Muscle of leg (tissue), 16 donors: ENCODE results near the gene CTDSPL. TPM values are rescaled to one million over a fixed set of nuclear protein-coding genes. Genes with fewer than 3 reads are reported as not detected.
A peak's percentile ranks its signal among the peaks of the same experiment; 100 is the strongest.
"Not testable (repeated sequence)": the region's sequence is repeated elsewhere in the genome, so short reads cannot be mapped to it uniquely, and the experiment has no call there.

Source experiments
- DNase-seq: peaks from one replicate; pipeline ENCODE4 v3.0.0; 2013
- H3K27ac ChIP-seq: one replicate; pipeline ENCODE4 v1.5.1; 2013; ENCODE audit warnings: mild to moderate bottlenecking, low read length, control low read depth
- H3K27me3 ChIP-seq: one replicate; pipeline ENCODE4 v1.6.1; 2013; ENCODE audit warnings: low read length; ENCODE audit not compliant: control insufficient read depth, insufficient read depth
- H3K36me3 ChIP-seq: one replicate; pipeline ENCODE4 v1.6.1; 2013; ENCODE audit warnings: low read length; ENCODE audit not compliant: control insufficient read depth, insufficient read depth
- H3K4me1 ChIP-seq: one replicate; pipeline ENCODE4 v1.6.1; 2013; ENCODE audit warnings: low read length; ENCODE audit not compliant: control insufficient read depth, insufficient read depth
- H3K4me3 ChIP-seq: one replicate; pipeline ENCODE4 v1.5.1; 2013; ENCODE audit warnings: low read length, control low read depth
- H3K9me3 ChIP-seq: replicated peaks from 2 replicates; pipeline ENCODE4 v1.6.1; 2013; ENCODE audit warnings: low read depth, low read length; ENCODE audit not compliant: control insufficient read depth
- WGBS: methylation state at CpG from one replicate; pipeline ENCODE4 v1.1.5; 2013; ENCODE audit warnings: missing lambda C conversion rate; ENCODE audit not compliant: insufficient coverage; 5-methylcytosine and 5-hydroxymethylcytosine counted together
- long read RNA-seq, 11 donors: transcript quantifications; one replicate each; lab custom pipeline, GENCODE V29; 2026
- polyA plus RNA-seq, 8 donors: library from polyadenylated mRNA; unstranded; fragments of 120-200 nt; gene quantifications; one replicate each; pipeline versions ENCODE4 v1.2.1 to v1.2.3, GENCODE V29; 2013; ENCODE audit warnings: inconsistent platforms in 1 of 8, low replicate concordance in 1 of 8; ENCODE audit not compliant: insufficient read length in 8 of 8, insufficient read depth in 1 of 8
- total RNA-seq: library from RNA; stranded (reverse); fragments of 120-200 nt; gene quantifications from one replicate; pipeline ENCODE4 v1.2.4, GENCODE V29; 2013

The CTDSPL gene, protein sequence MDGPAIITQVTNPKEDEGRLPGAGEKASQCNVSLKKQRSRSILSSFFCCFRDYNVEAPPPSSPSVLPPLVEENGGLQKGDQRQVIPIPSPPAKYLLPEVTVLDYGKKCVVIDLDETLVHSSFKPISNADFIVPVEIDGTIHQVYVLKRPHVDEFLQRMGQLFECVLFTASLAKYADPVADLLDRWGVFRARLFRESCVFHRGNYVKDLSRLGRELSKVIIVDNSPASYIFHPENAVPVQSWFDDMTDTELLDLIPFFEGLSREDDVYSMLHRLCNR
- 30.5 TPM for total RNA-seq
- 10 to 100 TPM; 29.9 to 41.8 (median 38.0) TPM for polyA plus RNA-seq
- long read RNA-seq, donor 1, full-length matches to known transcripts, result 6 of 6 reads
- long read RNA-seq, donor 1, partial matches to known transcripts, result 0 of 6 reads
- long read RNA-seq, donor 1, other reads (novel, unspliced or antisense), result 0 of 6 reads
- long read RNA-seq, donor 2, full-length matches to known transcripts, result 2 of 2 reads
- long read RNA-seq, donor 2, partial matches to known transcripts, result 0 of 2 reads
- long read RNA-seq, donor 2, other reads (novel, unspliced or antisense), result 0 of 2 reads
- long read RNA-seq, donor 3, full-length matches to known transcripts, result 8 of 8 reads
- long read RNA-seq, donor 3, partial matches to known transcripts, result 0 of 8 reads
- long read RNA-seq, donor 3, other reads (novel, unspliced or antisense), result 0 of 8 reads
- long read RNA-seq, donor 4, full-length matches to known transcripts, result 4 of 4 reads
- long read RNA-seq, donor 4, partial matches to known transcripts, result 0 of 4 reads
- long read RNA-seq, donor 4, other reads (novel, unspliced or antisense), result 0 of 4 reads
- long read RNA-seq, donor 5, full-length matches to known transcripts, result 11 of 20 reads
- long read RNA-seq, donor 5, partial matches to known transcripts, result 9 of 20 reads
- long read RNA-seq, donor 5, other reads (novel, unspliced or antisense), result 0 of 20 reads
- long read RNA-seq, donor 6, full-length matches to known transcripts, result 5 of 15 reads
- long read RNA-seq, donor 6, partial matches to known transcripts, result 10 of 15 reads
- long read RNA-seq, donor 6, other reads (novel, unspliced or antisense), result 0 of 15 reads
- long read RNA-seq, donor 7, full-length matches to known transcripts, result 7 of 13 reads
- long read RNA-seq, donor 7, partial matches to known transcripts, result 6 of 13 reads
- long read RNA-seq, donor 7, other reads (novel, unspliced or antisense), result 0 of 13 reads
- long read RNA-seq, donor 8, full-length matches to known transcripts, result 9 of 18 reads
- long read RNA-seq, donor 8, partial matches to known transcripts, result 9 of 18 reads
- long read RNA-seq, donor 8, other reads (novel, unspliced or antisense), result 0 of 18 reads
- long read RNA-seq, donor 9, full-length matches to known transcripts, result 5 of 5 reads
- long read RNA-seq, donor 9, partial matches to known transcripts, result 0 of 5 reads
- long read RNA-seq, donor 9, other reads (novel, unspliced or antisense), result 0 of 5 reads
- long read RNA-seq, donor 10, full-length matches to known transcripts, result 11 of 11 reads
- long read RNA-seq, donor 10, partial matches to known transcripts, result 0 of 11 reads
- long read RNA-seq, donor 10, other reads (novel, unspliced or antisense), result 0 of 11 reads
- long read RNA-seq, donor 11, full-length matches to known transcripts, result 7 of 7 reads
- long read RNA-seq, donor 11, partial matches to known transcripts, result 0 of 7 reads
- long read RNA-seq, donor 11, other reads (novel, unspliced or antisense), result 0 of 7 reads

DNA sequence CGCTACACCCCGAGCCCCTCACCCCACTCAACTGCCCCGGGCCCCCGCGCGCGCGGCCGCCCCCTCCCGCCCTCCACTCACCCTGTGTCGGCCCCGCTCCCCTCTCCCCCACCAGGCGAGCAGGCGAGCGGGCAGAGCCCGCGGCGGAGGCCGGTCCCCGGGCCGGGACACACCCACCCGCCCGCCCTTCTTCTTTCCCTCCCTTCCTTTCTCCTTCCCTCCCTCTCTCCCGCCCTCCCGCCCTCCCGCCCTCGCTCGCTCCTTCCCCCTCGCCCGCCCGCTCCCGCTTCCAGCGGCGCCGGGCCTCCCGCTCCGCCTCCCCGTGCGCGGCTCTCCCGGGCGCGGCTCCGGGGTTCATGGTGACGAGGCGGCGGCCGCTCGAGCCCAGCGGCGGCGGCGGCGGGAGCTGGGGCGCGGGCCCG, at the start of gene CTDSPL:
CTDSPL (plus strand) TSS at position 261 of the 422 bp plus-strand sequence. CDS start 320 bp downstream, outside the sequence.
- Histone ChIP-seq H3K4me3 (peak within 1 kb of the TSS; percentile 81), H3K9me3 (no peaks in the 10 kb centered on the region), H3K27me3 (no peaks in the 10 kb centered on the region), H3K27ac (peak within 1 kb of the TSS; percentile 94), H3K36me3 (peaks cover 3% of the 10 kb centered on the region), H3K4me1 (peaks cover 29% of the 10 kb centered on the region)
- DNase-seq, result peak; percentile 86
- under 1% methylated on average over 23 of the region's 57 CpGs for WGBS

- WGBS, result 63% methylated on average over 2 of the region's 4 CpGs
- Histone ChIP-seq H3K9me3 (no peaks in the 10 kb centered on the region), H3K27ac (no peak overlapping the region), H3K4me3 (no peak overlapping the region), H3K4me1 (peaks cover 28% of the 10 kb centered on the region), H3K36me3 (peaks cover 31% of the 10 kb centered on the region), H3K27me3 (no peaks in the 10 kb centered on the region)
- peak; percentile 78 for DNase-seq
Measured at GRCh38 chr3:37812499-37812896, 49.2 kb upstream of the CTDSPL start.

- no peak for DNase-seq
- Histone ChIP-seq H3K27me3 (no peaks in the 10 kb centered on the region), H3K36me3 (peaks cover 23% of the 10 kb centered on the region), H3K4me1 (peaks cover 23% of the 10 kb centered on the region), H3K4me3 (no peak overlapping the region), H3K27ac (no peak overlapping the region), H3K9me3 (no peaks in the 10 kb centered on the region)
- no CpG with 5 or more reads among the region's 1 CpG for WGBS
Measured at GRCh38 chr3:37813403-37813802, 48.3 kb upstream of the CTDSPL start.

DNA sequence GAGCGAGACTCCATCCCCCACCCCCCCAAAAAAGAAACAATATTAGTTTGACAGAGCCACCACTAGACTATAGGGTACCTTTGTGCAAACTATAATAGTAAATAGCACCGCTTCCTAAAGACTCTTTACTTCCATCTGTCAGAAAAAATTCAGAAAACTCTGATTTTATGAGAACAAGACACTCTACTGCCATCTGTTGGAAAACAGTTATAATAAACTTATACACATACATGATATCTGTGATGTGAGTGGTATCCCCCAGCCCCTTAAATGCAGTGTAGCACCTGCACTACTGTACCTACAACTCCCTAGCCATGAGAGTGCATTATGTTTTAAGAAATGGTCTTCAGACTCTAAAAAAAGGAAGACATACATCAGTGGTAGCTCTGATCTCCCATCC, 47.1 kb upstream of the CTDSPL start:
- H3K9me3 ChIP-seq, result no peaks in the 10 kb centered on the region
- peaks cover 23% of the 10 kb centered on the region for H3K4me1 ChIP-seq
- H3K36me3 ChIP-seq, result peaks cover 26% of the 10 kb centered on the region
- no peak overlapping the region for H3K4me3 ChIP-seq
- H3K27me3 ChIP-seq, result no peaks in the 10 kb centered on the region
- H3K27ac ChIP-seq, result no peak overlapping the region
- DNase-seq, result peak; percentile 22
- WGBS, result no CpG with 5 or more reads among the region's 2 CpGs

DNA sequence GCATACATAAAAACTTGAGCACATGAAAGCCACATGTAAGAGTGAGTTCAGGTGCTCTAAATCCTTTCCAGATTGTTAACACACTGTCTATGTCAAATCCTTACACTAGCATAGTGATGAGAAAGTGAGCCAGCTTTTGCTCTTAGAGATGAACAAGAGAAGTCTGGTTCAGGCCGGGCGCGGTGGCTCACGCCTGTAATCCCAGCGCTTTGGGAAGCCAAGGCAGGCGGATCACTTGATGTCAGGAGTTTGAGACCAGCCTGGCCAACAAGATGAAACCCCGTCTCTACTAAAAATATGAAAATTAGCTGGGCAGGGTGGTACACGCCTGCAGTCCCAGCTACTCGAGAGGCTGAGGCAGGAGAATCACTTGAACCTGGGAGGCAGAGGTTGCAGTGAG, 46.5 kb upstream of the CTDSPL start:
- H3K9me3 ChIP-seq, H3K27ac ChIP-seq, DNase-seq, H3K4me3 ChIP-seq, H3K27me3 ChIP-seq: not testable (repeated sequence)
- 87% methylated on average over 9 of the region's 9 CpGs for WGBS
- H3K36me3 ChIP-seq, result peaks cover 29% of the 10 kb centered on the region
- H3K4me1 ChIP-seq, result peaks cover 23% of the 10 kb centered on the region

DNA sequence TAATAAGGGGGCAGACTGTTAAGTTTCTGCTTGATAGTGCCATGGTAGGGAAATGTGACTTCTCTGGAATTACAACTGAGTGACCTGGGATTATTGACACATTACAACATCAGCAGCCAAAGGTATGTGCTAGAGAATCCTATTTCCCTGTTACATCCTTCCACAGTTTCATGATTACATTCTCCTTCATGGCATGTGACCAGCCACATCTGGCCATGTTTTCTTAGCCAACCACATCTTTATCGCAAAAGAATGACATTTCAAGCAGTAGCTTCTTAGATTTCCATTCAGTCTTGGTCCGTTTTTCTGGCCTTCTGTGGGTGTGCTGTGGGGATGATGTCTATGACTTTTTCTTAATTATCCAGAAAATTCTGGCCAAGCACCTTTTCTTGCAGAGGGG, 45.4 kb upstream of the CTDSPL start:
- H3K27ac ChIP-seq, result no peak overlapping the region
- WGBS, result no CpG with 5 or more reads among the region's 2 CpGs
- no peak overlapping the region for H3K4me3 ChIP-seq
- no peaks in the 10 kb centered on the region for H3K9me3 ChIP-seq
- H3K4me1 ChIP-seq, result peaks cover 17% of the 10 kb centered on the region
- H3K36me3 ChIP-seq, result peaks cover 33% of the 10 kb centered on the region
- no peaks in the 10 kb centered on the region for H3K27me3 ChIP-seq
- no peak for DNase-seq

DNA sequence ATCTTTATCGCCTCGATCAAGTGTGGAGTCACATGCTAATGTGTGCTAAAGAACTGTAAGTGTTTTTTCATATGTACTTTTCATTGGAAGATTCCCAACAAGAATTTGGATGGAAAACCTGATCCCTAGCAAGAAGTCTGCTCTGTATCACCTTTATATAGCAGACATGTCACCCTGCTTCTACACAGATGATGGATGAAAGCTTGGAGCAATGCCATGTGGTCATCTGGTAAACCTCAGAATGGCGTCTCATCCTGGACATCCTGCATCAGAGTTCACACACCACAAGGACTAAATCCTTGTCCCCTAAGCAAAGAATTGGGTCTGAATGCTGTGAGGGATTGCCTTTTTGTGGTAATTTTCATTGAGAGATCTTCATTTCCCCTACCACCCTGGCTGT, 42.1 kb upstream of the CTDSPL start:
- no CpG with 5 or more reads among the region's 3 CpGs for WGBS
- no peak overlapping the region for H3K4me3 ChIP-seq

GRCh38 chr3:37820286-37820685, 41.4 kb upstream of the CTDSPL start:
- no CpG with 5 or more reads among the region's 3 CpGs for WGBS
- H3K27ac ChIP-seq, result no peak overlapping the region
- H3K9me3 ChIP-seq, result no peaks in the 10 kb centered on the region
- H3K27me3 ChIP-seq, result no peaks in the 10 kb centered on the region
- H3K36me3 ChIP-seq, result peaks cover 33% of the 10 kb centered on the region
- H3K4me3 ChIP-seq, result no peak overlapping the region
- no peak for DNase-seq
- H3K4me1 ChIP-seq, result no peaks in the 10 kb centered on the region

More for the DNA sequence above, 42.1 kb upstream of the CTDSPL start:
- Histone ChIP-seq H3K27me3 (no peaks in the 10 kb centered on the region), H3K36me3 (peaks cover 33% of the 10 kb centered on the region), H3K9me3 (no peaks in the 10 kb centered on the region), H3K4me1 (no peaks in the 10 kb centered on the region), H3K27ac (no peak overlapping the region)
- DNase-seq, result peak; percentile 30

- H3K36me3 ChIP-seq, result peaks cover 27% of the 10 kb centered on the region
- no peaks in the 10 kb centered on the region for H3K27me3 ChIP-seq
- no peaks in the 10 kb centered on the region for H3K4me1 ChIP-seq
- no peak overlapping the region for H3K27ac ChIP-seq
- WGBS, result 80% methylated on average over 1 of the region's 4 CpGs
- no peak overlapping the region for H3K4me3 ChIP-seq
- no peak for DNase-seq
- no peaks in the 10 kb centered on the region for H3K9me3 ChIP-seq
Measured at GRCh38 chr3:37823189-37823588, 38.5 kb upstream of the CTDSPL start.
